Activated CD4-positive, alpha-beta T cell treated with anti-CD3 and anti-CD28 coated beads, Interleukin-2, amount 10 ng/mL, durations not matched to agents 24 days and 14 days (primary cell): ENCODE results near the gene TBATA. TPM values are rescaled to one million over a fixed set of nuclear protein-coding genes. Genes with fewer than 3 reads are reported as not detected.

Experiments used
- DNase-seq: peaks from one replicate; pipeline ENCODE4 v3.0.0; 2022
- H3K27ac Mint-ChIP-seq: one replicate; pipeline ENCODE4 v1.8.0; 2022; ENCODE audit warnings: mild to moderate bottlenecking, mixed read lengths
- H3K27me3 Mint-ChIP-seq: one replicate; pipeline ENCODE4 v1.8.0; 2022; ENCODE audit warnings: mixed read lengths
- H3K36me3 Mint-ChIP-seq: one replicate; pipeline ENCODE4 v1.8.0; 2022; ENCODE audit warnings: low read depth, mild to moderate bottlenecking, mixed read lengths
- H3K4me1 Mint-ChIP-seq: one replicate; pipeline ENCODE4 v1.8.0; 2021; ENCODE audit warnings: mixed read lengths
- H3K4me3 Mint-ChIP-seq: one replicate; pipeline ENCODE4 v1.8.0; 2022; ENCODE audit warnings: mild to moderate bottlenecking, moderate library complexity, mixed read lengths
- H3K9me3 Mint-ChIP-seq: one replicate; pipeline ENCODE4 v1.8.0; 2021; ENCODE audit warnings: mixed read lengths
- intact Hi-C: fragments of 100-400 bp; cut with micrococcal nuclease; formaldehyde crosslinking; loops from one replicate; pipeline ENCODE4 v1.15.1; 2023
- total RNA-seq: library from RNA; stranded (reverse); gene quantifications from 2 replicates; pipeline ENCODE4 v1.2.3, GENCODE V29; 2022

The TBATA gene, protein sequence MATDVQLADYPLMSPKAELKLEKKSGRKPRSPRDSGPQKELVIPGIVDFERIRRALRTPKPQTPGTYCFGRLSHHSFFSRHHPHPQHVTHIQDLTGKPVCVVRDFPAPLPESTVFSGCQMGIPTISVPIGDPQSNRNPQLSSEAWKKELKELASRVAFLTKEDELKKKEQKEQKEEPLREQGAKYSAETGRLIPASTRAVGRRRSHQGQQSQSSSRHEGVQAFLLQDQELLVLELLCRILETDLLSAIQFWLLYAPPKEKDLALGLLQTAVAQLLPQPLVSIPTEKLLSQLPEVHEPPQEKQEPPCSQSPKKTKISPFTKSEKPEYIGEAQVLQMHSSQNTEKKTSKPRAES
- not detected in 2 replicates for total RNA-seq

DNA sequence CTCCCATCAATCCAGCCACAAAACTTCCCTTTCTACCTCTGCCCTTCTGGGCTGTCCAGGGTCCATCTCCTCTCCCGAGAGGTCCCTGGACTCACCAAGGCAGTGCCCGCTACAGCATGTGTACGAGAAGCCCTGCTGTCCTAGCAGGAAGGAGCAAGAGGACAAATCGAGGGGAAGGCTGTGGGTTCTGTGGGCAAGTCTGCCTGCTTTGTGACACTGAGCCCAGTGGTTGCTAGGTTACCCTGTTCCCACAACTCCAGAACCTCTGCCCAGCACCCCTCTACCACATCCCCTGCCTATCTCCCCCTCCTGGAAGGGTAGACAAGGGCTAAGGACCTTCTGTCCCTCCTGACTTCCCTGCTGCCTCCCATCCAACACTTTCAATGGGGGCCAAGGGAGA lies at the start of gene TBATA:
TSS of gene TBATA (minus strand) at position 188 of the 400 bp plus-strand sequence. CDS start 1,998 bp downstream, outside the sequence.
- Mint-ChIP-seq H3K27ac (no peak within 1 kb of the TSS), H3K27me3 (peaks cover 16% of the 10 kb centered on the region), H3K36me3 (no peaks in the 10 kb centered on the region), H3K4me3 (no peak within 1 kb of the TSS), H3K9me3 (no peaks in the 10 kb centered on the region), H3K4me1 (peaks cover 5% of the 10 kb centered on the region)
- no peak for DNase-seq
- intact Hi-C loops, result no loop called here

DNA sequence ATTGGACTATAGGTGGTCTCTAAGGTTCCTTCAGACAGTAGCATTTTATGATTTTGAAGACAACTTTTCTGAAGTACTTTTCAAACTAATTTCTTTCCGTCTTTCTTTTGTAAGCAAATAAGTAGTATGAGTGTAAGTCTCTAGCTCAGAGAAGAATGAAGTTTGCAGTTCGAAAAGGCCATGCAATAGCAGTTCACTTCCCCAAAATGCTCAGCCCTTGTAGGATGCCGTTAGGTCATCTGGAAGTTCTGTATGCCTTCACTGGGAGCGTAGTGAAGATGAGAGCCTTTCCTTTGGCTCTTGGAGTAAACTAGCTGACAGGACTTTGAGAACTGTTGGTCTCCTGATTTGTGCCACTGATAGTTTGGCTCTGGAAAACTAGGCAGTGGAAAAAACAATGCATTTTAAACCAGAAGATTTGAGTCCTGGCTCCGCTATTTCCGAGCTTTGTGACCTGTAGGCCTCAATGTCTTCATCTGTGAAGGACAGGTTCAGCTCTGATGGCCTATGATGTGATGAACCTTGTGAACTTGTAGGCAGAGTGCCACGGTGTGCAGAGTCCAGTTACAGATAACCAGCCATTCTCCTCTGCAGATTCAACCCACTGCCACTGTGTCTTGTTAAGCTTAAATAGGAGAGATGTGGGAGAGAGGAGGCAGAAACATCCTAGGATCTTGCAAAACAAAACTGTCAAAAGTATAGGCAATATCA lies 49.4 kb upstream of the TBATA start:
- peaks cover 44% of the 10 kb centered on the region for H3K4me1 Mint-ChIP-seq
- DNase-seq, result no peak

DNA sequence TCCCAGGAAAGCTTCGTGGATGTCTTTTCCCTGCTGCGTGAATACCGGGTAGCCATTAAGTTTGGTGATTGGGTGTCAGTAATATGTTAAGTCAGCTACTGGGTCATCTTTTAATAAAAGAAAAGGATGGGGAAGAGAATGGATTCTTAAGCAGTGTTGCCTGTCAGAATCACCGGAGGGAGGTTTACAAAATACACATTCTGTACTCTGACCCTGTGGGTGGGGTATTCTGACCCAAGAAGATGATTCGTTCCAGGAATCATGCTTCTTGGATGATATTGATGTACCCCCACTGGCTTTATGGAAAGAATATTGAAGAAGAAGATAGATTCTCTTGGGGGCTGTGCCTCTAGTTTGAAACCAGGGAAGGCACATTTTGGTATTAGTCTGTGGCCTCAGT lies 48.8 kb upstream of the TBATA start:
- H3K9me3 Mint-ChIP-seq, result peaks cover 9% of the 10 kb centered on the region
- H3K27me3 Mint-ChIP-seq, result no peaks in the 10 kb centered on the region
- peak overlapping the region; percentile 86 for H3K27ac Mint-ChIP-seq
- intact Hi-C loops, result loop anchor here (5.0 kb wide), 1 partner anchor 257 kb away; no protein-coding TSS in a partner anchor
- peaks cover 48% of the 10 kb centered on the region for H3K36me3 Mint-ChIP-seq
- H3K4me3 Mint-ChIP-seq, result peak overlapping the region; percentile 68
- H3K4me1 Mint-ChIP-seq, result peaks cover 44% of the 10 kb centered on the region
- DNase-seq, result no peak

More for the DNA sequence above, 49.4 kb upstream of the TBATA start:
- peak overlapping the region; percentile 86 for H3K27ac Mint-ChIP-seq
- H3K4me3 Mint-ChIP-seq, result peak overlapping the region; percentile 68
- no peaks in the 10 kb centered on the region for H3K27me3 Mint-ChIP-seq
- peaks cover 9% of the 10 kb centered on the region for H3K9me3 Mint-ChIP-seq
- H3K36me3 Mint-ChIP-seq, result peaks cover 43% of the 10 kb centered on the region
- intact Hi-C loops, result loop anchor here (5.0 kb wide), 1 partner anchor 257 kb away; no protein-coding TSS in a partner anchor

DNA sequence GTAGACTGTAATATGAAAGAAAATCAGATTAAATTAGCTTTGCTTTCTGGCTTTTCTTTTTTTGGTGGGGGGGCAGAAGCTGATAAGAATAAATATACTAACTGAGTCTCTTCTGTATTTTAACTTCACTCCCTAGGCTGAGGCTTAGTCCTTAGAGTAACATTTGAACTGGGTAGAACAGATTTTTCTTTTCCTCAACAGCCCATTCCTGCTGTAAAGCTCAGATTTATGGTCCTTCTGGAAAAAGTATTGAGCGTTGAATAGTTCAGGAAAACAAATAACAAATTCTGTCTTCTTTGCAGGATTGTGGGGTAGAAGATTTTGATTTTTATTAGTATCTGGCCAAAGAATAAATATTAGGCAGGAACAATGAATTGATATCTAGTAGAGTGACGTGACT lies 48.4 kb upstream of the TBATA start:
- Mint-ChIP-seq H3K27ac (peak overlapping the region; percentile 86), H3K4me1 (peaks cover 44% of the 10 kb centered on the region), H3K9me3 (peaks cover 9% of the 10 kb centered on the region), H3K4me3 (peak overlapping the region; percentile 68), H3K36me3 (peaks cover 46% of the 10 kb centered on the region), H3K27me3 (no peaks in the 10 kb centered on the region)
- intact Hi-C loops, result loop anchor here (1.0 to 5.0 kb wide), 4 partner anchors 12 to 256 kb away; no protein-coding TSS in a partner anchor
- no peak for DNase-seq

DNA sequence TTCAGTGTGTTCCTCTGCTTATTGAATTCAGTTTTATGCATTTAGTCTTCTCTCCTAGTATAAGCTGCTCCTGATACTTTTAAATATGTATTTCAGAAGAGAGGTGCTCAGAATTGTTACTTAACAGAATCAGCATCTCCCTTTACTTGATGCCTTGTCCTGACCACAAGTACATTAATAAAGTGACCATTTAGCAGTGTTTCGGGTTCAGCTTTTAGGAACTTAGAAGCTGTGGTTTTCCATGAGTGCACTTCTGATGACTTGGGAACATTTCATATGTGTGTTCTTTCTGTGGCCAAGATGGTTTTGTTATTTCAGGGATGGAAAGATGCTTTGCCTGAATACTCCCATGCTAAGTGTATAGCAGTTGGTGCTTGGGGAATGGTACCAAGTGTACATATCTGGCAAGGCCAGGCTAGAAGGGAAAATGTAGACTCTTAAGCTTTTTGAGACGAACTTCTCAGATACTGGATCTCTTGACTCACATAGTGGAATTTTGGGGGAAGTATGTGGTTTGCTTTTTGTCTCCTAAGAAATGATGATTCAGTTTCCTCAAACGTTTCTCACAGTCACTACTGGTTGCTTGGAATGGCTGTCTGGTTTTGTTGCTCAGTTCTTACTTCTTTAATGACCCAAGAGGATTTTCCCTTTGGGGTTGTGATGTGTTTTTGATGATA lies 47.8 kb upstream of the TBATA start:
- H3K27ac Mint-ChIP-seq, result peak overlapping the region; percentile 86
- intact Hi-C loops, result loop anchor here (1.0 to 5.0 kb wide), 4 partner anchors 12 to 256 kb away; no protein-coding TSS in a partner anchor
- H3K27me3 Mint-ChIP-seq, result no peaks in the 10 kb centered on the region
- H3K9me3 Mint-ChIP-seq, result peaks cover 8% of the 10 kb centered on the region
- H3K36me3 Mint-ChIP-seq, result peaks cover 43% of the 10 kb centered on the region
- peak overlapping the region; percentile 68 for H3K4me3 Mint-ChIP-seq
- H3K4me1 Mint-ChIP-seq, result peaks cover 42% of the 10 kb centered on the region
- DNase-seq, result no peak

DNA sequence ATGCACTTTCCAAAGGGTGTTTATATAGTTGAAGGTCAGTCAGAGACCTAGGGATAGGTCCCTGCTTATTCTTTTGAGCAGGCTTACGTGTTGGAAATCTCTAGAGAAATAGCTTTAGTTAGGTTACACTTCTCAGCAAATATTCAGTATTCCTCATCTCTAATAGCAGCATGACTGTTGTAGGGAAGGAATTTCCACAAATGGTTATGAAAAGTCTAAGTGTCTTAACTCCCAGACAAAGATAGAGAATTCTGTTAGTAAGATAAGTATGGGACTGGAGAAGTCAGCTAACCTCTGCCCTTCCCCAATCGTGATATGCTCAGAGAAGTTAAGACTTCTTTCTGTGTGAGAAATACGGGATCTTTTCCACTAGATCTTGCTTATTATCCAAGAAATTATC lies 47.0 kb upstream of the TBATA start:
- Mint-ChIP-seq H3K27me3 (no peaks in the 10 kb centered on the region), H3K4me3 (no peak overlapping the region), H3K9me3 (no peaks in the 10 kb centered on the region), H3K27ac (peak overlapping the region; percentile 36), H3K36me3 (peaks cover 40% of the 10 kb centered on the region), H3K4me1 (peaks cover 46% of the 10 kb centered on the region)
- no peak for DNase-seq
- intact Hi-C loops, result loop anchor here (2.0 to 5.0 kb wide), 2 partner anchors 15 to 255 kb away; no protein-coding TSS in a partner anchor

DNA sequence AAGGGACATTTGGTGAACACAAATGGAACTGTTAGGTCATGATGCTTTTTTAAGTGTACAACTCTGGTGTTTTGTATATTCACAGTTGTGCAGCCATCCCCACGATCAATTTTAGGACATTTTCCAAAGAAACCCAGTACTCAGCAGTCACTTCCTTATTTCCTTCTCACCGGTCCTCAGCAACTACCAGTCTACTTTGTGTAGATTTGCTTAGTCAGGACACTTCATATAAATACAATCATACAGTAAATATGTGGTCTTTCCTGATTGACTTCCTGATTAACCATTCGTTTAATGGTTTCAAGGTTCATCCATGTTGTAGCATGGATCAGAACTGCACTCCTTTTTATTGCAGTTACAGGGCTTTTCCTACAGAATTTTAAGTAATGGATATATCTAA lies 45.0 kb upstream of the TBATA start:
- intact Hi-C loops, result loop anchor here (5.0 kb wide), 1 partner anchor 253 kb away; no protein-coding TSS in a partner anchor
- Mint-ChIP-seq H3K27ac (no peak overlapping the region), H3K9me3 (no peaks in the 10 kb centered on the region), H3K36me3 (peaks cover 43% of the 10 kb centered on the region), H3K4me3 (no peak overlapping the region), H3K4me1 (peaks cover 42% of the 10 kb centered on the region), H3K27me3 (no peaks in the 10 kb centered on the region)
- no peak for DNase-seq

DNA sequence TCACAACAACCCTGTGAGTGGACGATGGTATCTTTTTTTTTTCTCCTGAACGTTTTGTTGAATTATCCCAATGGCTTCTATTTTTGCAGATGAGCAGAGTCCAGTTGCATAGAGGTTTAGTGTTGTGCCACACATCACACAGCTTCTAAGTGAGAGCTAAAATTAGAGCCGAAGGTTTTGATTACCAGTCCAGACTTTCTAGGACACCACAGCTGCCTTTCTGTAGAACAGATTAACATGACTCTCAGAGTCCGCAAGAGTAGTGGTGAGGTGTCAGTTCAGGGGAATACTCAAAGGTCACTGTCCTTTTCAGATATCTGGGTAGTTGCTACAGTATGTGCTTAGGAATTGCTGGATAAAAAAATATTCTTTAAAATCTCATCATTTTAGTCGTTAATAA lies 44.4 kb upstream of the TBATA start:
- Mint-ChIP-seq H3K27me3 (no peaks in the 10 kb centered on the region), H3K36me3 (peaks cover 41% of the 10 kb centered on the region), H3K9me3 (no peaks in the 10 kb centered on the region), H3K4me1 (peaks cover 40% of the 10 kb centered on the region), H3K27ac (no peak overlapping the region), H3K4me3 (no peak overlapping the region)
- no peak for DNase-seq
- intact Hi-C loops, result no loop called here

DNA sequence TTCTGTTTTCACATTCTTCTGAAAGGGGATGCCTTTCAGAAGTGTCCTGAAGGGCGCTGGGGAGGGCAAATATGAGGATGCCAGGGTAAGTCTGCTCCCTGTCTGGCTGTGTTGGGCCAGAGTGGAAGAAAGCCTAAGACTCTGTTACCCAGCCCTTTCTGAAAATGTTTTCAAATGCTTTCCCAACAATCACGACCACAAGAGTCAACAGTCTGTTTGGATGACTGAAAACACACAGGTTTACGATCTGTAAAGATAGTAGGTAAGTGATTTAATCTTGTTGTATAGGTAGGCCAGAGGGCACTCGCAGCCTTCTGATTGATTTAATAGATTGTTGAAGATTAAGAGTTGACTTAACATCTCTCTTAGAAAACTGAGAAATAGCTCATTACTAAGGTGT lies 43.7 kb upstream of the TBATA start:
- Mint-ChIP-seq H3K9me3 (no peaks in the 10 kb centered on the region), H3K4me3 (no peak overlapping the region), H3K27me3 (no peaks in the 10 kb centered on the region), H3K4me1 (peaks cover 36% of the 10 kb centered on the region), H3K27ac (no peak overlapping the region), H3K36me3 (peaks cover 39% of the 10 kb centered on the region)
- intact Hi-C loops, result no loop called here
- DNase-seq, result no peak

DNA sequence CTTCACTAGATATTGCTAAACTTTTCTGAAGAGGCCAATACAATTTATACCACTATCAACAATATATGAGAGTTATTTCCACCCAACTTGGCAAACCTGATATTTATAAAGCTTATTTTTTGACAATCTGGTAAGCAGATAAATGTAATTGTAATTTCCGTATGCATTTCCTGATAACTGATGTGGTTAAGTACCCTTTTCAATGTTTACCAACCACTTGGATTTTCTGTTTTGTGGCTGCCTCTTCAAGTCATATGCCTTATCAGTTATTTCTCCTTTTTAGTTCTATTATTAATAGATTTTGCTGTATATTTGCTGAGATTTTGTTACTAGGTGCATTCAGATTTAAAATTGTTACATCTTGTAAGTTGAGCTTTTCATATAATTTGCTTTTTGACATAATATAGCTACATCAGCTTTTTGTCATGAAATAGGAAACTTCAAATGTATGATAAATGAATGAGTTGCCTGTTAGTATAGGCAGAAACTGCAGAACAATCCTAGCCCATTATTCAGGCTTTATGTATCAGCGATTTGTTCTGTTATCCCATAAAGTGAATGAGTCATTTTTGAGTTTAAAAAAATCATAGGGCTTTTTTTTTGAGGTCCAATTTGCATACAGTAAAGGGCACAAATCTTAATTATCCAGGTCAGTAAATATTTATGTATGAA lies 42.0 kb upstream of the TBATA start:
- no peaks in the 10 kb centered on the region for H3K9me3 Mint-ChIP-seq
- H3K36me3 Mint-ChIP-seq, result peaks cover 39% of the 10 kb centered on the region
- H3K27me3 Mint-ChIP-seq, result no peaks in the 10 kb centered on the region
- peaks cover 23% of the 10 kb centered on the region for H3K4me1 Mint-ChIP-seq
- H3K27ac Mint-ChIP-seq, result peak overlapping the region; percentile 73
- no peak for DNase-seq
- intact Hi-C loops, result no loop called here
- peak overlapping the region; percentile 20 for H3K4me3 Mint-ChIP-seq

DNA sequence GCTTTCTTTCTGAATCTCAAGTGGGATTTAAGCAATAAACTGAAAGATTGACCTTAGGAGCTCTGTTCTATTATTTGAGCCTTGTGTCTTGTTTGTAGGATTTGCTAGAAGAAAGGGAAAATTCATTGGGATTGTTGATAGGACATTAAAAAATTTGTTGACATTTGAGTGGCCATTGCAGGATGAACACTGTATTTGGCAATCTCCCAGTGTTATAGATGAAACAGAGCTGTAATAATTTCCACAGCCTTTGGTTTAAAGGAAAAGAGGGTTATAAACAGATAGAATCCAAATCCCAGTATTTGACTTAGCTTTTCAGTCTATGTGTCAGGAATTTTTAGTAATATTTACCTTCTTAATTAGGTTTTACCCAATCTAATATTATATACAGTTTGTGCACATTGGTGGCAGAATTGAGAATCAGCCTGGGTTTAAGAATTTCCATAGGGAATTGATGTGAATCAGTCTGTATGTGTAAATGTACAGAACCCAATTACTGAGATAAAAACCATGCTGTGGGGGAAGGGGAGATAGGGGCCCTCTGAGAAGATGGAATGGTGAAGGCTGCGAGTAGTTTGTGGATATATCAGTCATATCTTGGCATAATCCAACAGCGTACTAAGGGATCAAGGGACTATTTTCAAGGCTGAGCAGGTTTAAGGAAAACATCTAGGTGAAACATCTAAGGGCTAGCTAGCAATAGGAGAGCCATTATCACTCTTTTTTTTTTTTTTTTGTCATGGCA lies 37.1 kb upstream of the TBATA start:
- H3K36me3 Mint-ChIP-seq, result peaks cover 59% of the 10 kb centered on the region
- no peak overlapping the region for H3K4me3 Mint-ChIP-seq
- H3K4me1 Mint-ChIP-seq, result peaks cover 38% of the 10 kb centered on the region
- no peaks in the 10 kb centered on the region for H3K27me3 Mint-ChIP-seq
- H3K27ac Mint-ChIP-seq, result peak overlapping the region; percentile 19
- intact Hi-C loops, result no loop called here
- no peak for DNase-seq
- H3K9me3 Mint-ChIP-seq, result no peaks in the 10 kb centered on the region

DNA sequence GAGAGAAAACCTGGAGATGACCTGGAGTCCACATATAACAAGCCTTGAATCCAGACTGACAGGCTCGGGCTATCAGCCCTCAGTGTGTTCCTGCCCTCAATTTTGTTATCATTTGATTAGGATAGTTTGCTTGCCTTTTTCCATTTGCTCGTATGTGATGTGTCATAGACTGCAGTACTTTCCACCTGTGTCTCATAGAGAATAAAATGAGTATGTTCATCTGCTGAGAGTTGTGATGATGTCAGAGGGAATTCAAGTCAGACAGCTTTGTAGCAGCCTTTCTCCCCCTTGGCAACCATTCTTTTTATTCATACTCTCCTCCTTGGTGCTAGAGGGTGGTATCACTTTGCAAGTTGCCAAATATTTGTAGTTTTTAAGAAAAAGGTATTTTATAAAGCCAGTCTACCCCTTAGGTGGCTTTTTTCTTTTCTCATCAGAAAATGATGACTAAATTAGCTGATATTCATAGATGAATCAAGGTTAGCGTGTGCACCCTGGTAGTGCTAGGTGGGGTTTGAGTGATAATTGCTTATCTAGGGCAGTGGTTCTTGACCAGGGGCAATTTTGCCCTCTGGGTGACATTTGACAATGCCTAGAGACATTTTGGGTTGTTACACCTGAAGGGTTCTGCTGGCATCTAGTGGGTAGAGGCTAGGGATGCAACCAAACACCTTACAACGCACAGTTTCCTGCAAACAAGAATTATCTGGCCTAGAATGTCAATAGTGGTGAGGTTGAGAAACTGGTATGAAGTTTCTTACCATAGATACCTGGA lies 36.0 kb upstream of the TBATA start:
- Mint-ChIP-seq H3K9me3 (no peaks in the 10 kb centered on the region), H3K27ac (peak overlapping the region; percentile 54), H3K4me3 (peak overlapping the region; percentile 2), H3K27me3 (no peaks in the 10 kb centered on the region), H3K36me3 (peaks cover 61% of the 10 kb centered on the region), H3K4me1 (peaks cover 39% of the 10 kb centered on the region)
- no peak for DNase-seq
- intact Hi-C loops, result loop anchor here (1.0 to 2.0 kb wide), 2 partner anchors 12 to 28 kb away; no protein-coding TSS in a partner anchor
